IMR-90 (cell line): ENCODE results near the gene WNT7A. TPM values are rescaled to one million over a fixed set of nuclear protein-coding genes. Genes with fewer than 3 reads are reported as not detected.

Experiments
- ATAC-seq: fragments of 200-7000 bp; cut with Tn5 transposase; 2 replicates; pipeline ENCODE4 v1.9.1; 2020; ENCODE audit warnings: low read depth, mild to moderate bottlenecking, moderate library complexity
- BruUV-seq: library from RNA; stranded (reverse); fragments of 400-500 nt; replicated peaks from 2 replicates; lab custom pipeline; 2021; lab: Mats Ljungman, UMichigan
- CTCF ChIA-PET: fragments of 300-600 bp; formaldehyde crosslinking; extraction: SDS; loops from one replicate; lab custom pipeline; 2021; ENCODE audit warnings: antibody characterized with exemption; lab: Yijun Ruan, JAX
- POLR2A ChIA-PET: fragments of 300-600 bp; sonication (Branson Sonifier 250); formaldehyde crosslinking; loops from one replicate; lab custom pipeline; 2022; ENCODE audit warnings: antibody characterized with exemption; ENCODE audit not compliant: unreplicated experiment; lab: Charles Lee
- DNase-seq: peaks from one replicate; pipeline ENCODE4 v3.0.0; 2013
- H2AFZ ChIP-seq: replicated peaks from 2 replicates; pipeline ENCODE3; 2013; ENCODE audit warnings: low read length, mild to moderate bottlenecking; ENCODE audit not compliant: poor library complexity
- H2AK5ac ChIP-seq: 2 replicates; pipeline ENCODE4 v1.6.1; 2013; ENCODE audit warnings: low read depth, low read length, inconsistent platforms
- H2AK9ac ChIP-seq: replicated peaks from 2 replicates; pipeline ENCODE3; 2013; ENCODE audit warnings: mild to moderate bottlenecking, low read depth, low read length, moderate library complexity; ENCODE audit not compliant: poor library complexity
- H2BK120ac ChIP-seq: 2 replicates; pipeline ENCODE4 v1.6.1; 2013; ENCODE audit warnings: low read depth, low read length, inconsistent platforms
- H2BK15ac ChIP-seq: 3 replicates; pipeline ENCODE4 v1.6.1; 2013; ENCODE audit warnings: low read depth, low read length, inconsistent platforms
- H2BK20ac ChIP-seq: 2 replicates; pipeline ENCODE4 v1.6.1; 2013; ENCODE audit warnings: low read depth, mild to moderate bottlenecking, inconsistent platforms, low read length, moderate library complexity
- H2BK5ac ChIP-seq: 2 replicates; pipeline ENCODE4 v1.6.1; 2013; ENCODE audit warnings: mild to moderate bottlenecking, low read depth, low read length, inconsistent platforms; ENCODE audit not compliant: poor library complexity, severe bottlenecking
- H3K14ac ChIP-seq: replicated peaks from 2 replicates; pipeline ENCODE4 v1.6.1; 2013; ENCODE audit warnings: low read depth, low read length, inconsistent platforms
- H3K18ac ChIP-seq: 2 replicates; pipeline ENCODE4 v1.6.1; 2013; ENCODE audit warnings: low read depth, low read length, control low read depth
- H3K23ac ChIP-seq: 2 replicates; pipeline ENCODE4 v1.6.1; 2013; ENCODE audit warnings: low read depth, low read length, inconsistent platforms
- H3K27ac ChIP-seq: 2 replicates; pipeline ENCODE4 v1.5.1; 2013; ENCODE audit warnings: mild to moderate bottlenecking, control low read depth, low read length; ENCODE audit not compliant: insufficient read depth
- H3K27me3 ChIP-seq: 2 replicates; pipeline ENCODE4 v1.6.1; 2013; ENCODE audit warnings: low read length; ENCODE audit not compliant: control insufficient read depth, insufficient read depth
- H3K36me3 ChIP-seq: 2 replicates; pipeline ENCODE4 v1.6.1; 2013; ENCODE audit warnings: low read length, mixed read lengths; ENCODE audit not compliant: control insufficient read depth, insufficient read depth
- H3K4ac ChIP-seq: 2 replicates; pipeline ENCODE4 v1.6.1; 2013; ENCODE audit warnings: low read depth, low read length, inconsistent platforms
- H3K4me1 ChIP-seq: 2 replicates; pipeline ENCODE4 v1.6.1; 2013; ENCODE audit warnings: low read length, mixed read lengths; ENCODE audit not compliant: control insufficient read depth, insufficient read depth
- H3K4me2 ChIP-seq: 2 replicates; pipeline ENCODE4 v1.6.1; 2013; ENCODE audit warnings: low read depth, mild to moderate bottlenecking, control low read depth, low read length, moderate library complexity
- H3K4me3 ChIP-seq: 2 replicates; pipeline ENCODE4 v1.5.1; 2013; ENCODE audit warnings: low read depth, mild to moderate bottlenecking, control low read depth, low read length, moderate library complexity; ENCODE audit not compliant: insufficient read depth
- H3K56ac ChIP-seq: 2 replicates; pipeline ENCODE4 v1.6.1; 2013; ENCODE audit warnings: low read length, inconsistent platforms; ENCODE audit not compliant: insufficient read depth; ENCODE audit errors: extremely low read depth
- H3K79me1 ChIP-seq, 2 experiments: 2 replicates each; pipeline ENCODE4 v1.6.1; 2013; ENCODE audit warnings: low read length in 2 of 2, inconsistent platforms in 1 of 2, low read depth in 1 of 2
- H3K9ac ChIP-seq: 2 replicates; pipeline ENCODE4 v1.6.1; 2013; ENCODE audit warnings: low read depth, low read length, control low read depth
- H3K9me1 ChIP-seq: 2 replicates; pipeline ENCODE4 v1.6.1; 2013; ENCODE audit warnings: low read length, inconsistent platforms; ENCODE audit not compliant: insufficient read depth
- H3K9me3 ChIP-seq: 2 replicates; pipeline ENCODE4 v1.6.1; 2013; ENCODE audit warnings: low read length; ENCODE audit not compliant: control insufficient read depth, insufficient read depth
- H4K20me1 ChIP-seq: 2 replicates; pipeline ENCODE4 v1.6.1; 2013; ENCODE audit warnings: low read length, inconsistent platforms; ENCODE audit not compliant: insufficient read depth
- H4K5ac ChIP-seq: 2 replicates; pipeline ENCODE4 v1.6.1; 2013; ENCODE audit warnings: mild to moderate bottlenecking, low read depth, low read length, control low read depth
- H4K8ac ChIP-seq, 2 experiments: 2 replicates each; pipeline ENCODE4 v1.6.1; 2013; ENCODE audit warnings: low read depth in 2 of 2, low read length in 2 of 2, control low read depth in 1 of 2, inconsistent platforms in 1 of 2
- H4K91ac ChIP-seq: 2 replicates; pipeline ENCODE4 v1.6.1; 2013; ENCODE audit warnings: low read depth, low read length, inconsistent platforms; ENCODE audit not compliant: insufficient read depth
- CEBPB ChIP-seq: IDR thresholded peaks from 2 replicates; pipeline ENCODE4 v1.6.1; 2012; ENCODE audit warnings: low read depth, low read length, improper control_type of control experiment
- CHD1 ChIP-seq: IDR thresholded peaks from 2 replicates; pipeline ENCODE4 v1.6.1; 2012; ENCODE audit warnings: low read depth, low read length, improper control_type of control experiment
- CTCF ChIP-seq: conservative IDR thresholded peaks from 2 replicates; pipeline ENCODE4 v1.5.1; 2012; ENCODE audit warnings: mild to moderate bottlenecking, low read depth, low read length, improper control_type of control experiment
- ELK1 ChIP-seq: fragments of 150-350 bp; IDR thresholded peaks from 2 replicates; pipeline ENCODE4 v1.6.1; 2016; ENCODE audit warnings: low read depth, mild to moderate bottlenecking, low read length, moderate library complexity, borderline replicate concordance
- FOS ChIP-seq: fragments of 150-350 bp; IDR thresholded peaks from 2 replicates; pipeline ENCODE4 v1.6.1; 2016; ENCODE audit warnings: low read depth, low read length
- MAFK ChIP-seq: IDR thresholded peaks from 2 replicates; pipeline ENCODE4 v1.6.1; 2012; ENCODE audit warnings: low read depth, low read length, improper control_type of control experiment
- MAZ ChIP-seq: IDR thresholded peaks from 2 replicates; pipeline ENCODE4 v1.6.1; 2012; ENCODE audit warnings: low read depth, mild to moderate bottlenecking, low read length, improper control_type of control experiment, moderate library complexity, borderline replicate concordance
- MXI1 ChIP-seq: IDR thresholded peaks from 2 replicates; pipeline ENCODE4 v1.6.1; 2012; ENCODE audit warnings: low read depth, mild to moderate bottlenecking, low read length, moderate library complexity, borderline replicate concordance
- NFE2L2 ChIP-seq: fragments of 150-350 bp; IDR thresholded peaks from 2 replicates; pipeline ENCODE4 v1.6.1; 2016; ENCODE audit warnings: low read depth, mild to moderate bottlenecking, low read length
- POLR2A ChIP-seq: IDR thresholded peaks from 2 replicates; pipeline ENCODE4 v1.6.1; 2012; ENCODE audit warnings: mild to moderate bottlenecking, low read depth, low read length
- RAD21 ChIP-seq: IDR thresholded peaks from 2 replicates; pipeline ENCODE4 v1.6.1; 2012; ENCODE audit warnings: low read length, improper control_type of control experiment
- RCOR1 ChIP-seq: IDR thresholded peaks from 2 replicates; pipeline ENCODE4 v1.6.1; 2012; ENCODE audit warnings: mild to moderate bottlenecking, low read length, improper control_type of control experiment; ENCODE audit not compliant: insufficient replicate concordance
- RFX5 ChIP-seq: IDR thresholded peaks from 2 replicates; pipeline ENCODE4 v1.8.0; 2012; ENCODE audit warnings: low read depth, mild to moderate bottlenecking, low read length, moderate library complexity
- SMC3 ChIP-seq: fragments of 150-350 bp; IDR thresholded peaks from 2 replicates; pipeline ENCODE4 v1.6.1; 2016; ENCODE audit warnings: low read depth, mild to moderate bottlenecking, antibody characterized with exemption, low read length, moderate library complexity
- USF2 ChIP-seq: fragments of 150-350 bp; IDR thresholded peaks from 2 replicates; pipeline ENCODE4 v1.6.1; 2017; ENCODE audit warnings: mild to moderate bottlenecking, antibody characterized with exemption, low read length, low read depth
- WGBS, 2 experiments: methylation state at CpG; one replicate each; pipeline versions ENCODE4 v1.1.5 to v1.1.7; 2013; ENCODE audit warnings: missing lambda C conversion rate in 2 of 2; ENCODE audit not compliant: insufficient read length in 1 of 2; ENCODE audit errors: extremely low coverage in 2 of 2; 5-methylcytosine and 5-hydroxymethylcytosine counted together
- dilution Hi-C: fragments of 300-500 bp; cut with HindIII; formaldehyde crosslinking; loops from one replicate; pipeline ENCODE4 v1.14.3; 2018; ENCODE audit warnings: low sequenced_read_pairs; ENCODE audit not compliant: unreplicated experiment
- in situ Hi-C: fragments of 300-500 bp; cut with MboI; formaldehyde crosslinking; loops from 3 replicates; pipeline ENCODE4 v1.14.3; 2019; ENCODE audit warnings: low sequenced_read_pairs, inconsistent platforms, mixed read lengths
- intact Hi-C: fragments of 100-400 bp; cut with micrococcal nuclease; formaldehyde crosslinking; loops from 2 replicates; pipeline ENCODE4 v1.10.0; 2022
- polyA plus RNA-seq, 3 experiments: library from polyadenylated mRNA; depleted of rRNA; stranded (reverse); fragments of >200 nt; gene quantifications; 2 replicates each; pipeline ENCODE4 v1.2.3, GENCODE V29; 2012; ENCODE audit warnings: low replicate concordance in 1 of 3
- total RNA-seq: library from RNA; depleted of rRNA; stranded (reverse); fragments of >200 nt; gene quantifications from 2 replicates; pipeline ENCODE4 v1.2.3, GENCODE V29; 2012

Gene WNT7A
- total and polyA plus RNA-seq, 2 of the 4 experiments (the other 2 are of a cell fraction), result not detected

GRCh38 chr3:13772885-13773745 is 106.8 kb downstream of the WNT7A start:
- Histone ChIP-seq H3K18ac (no peak overlapping the region), H3K4me1 (no peaks in the 10 kb centered on the region), H3K4me3 (no peak overlapping the region), H3K23ac (no peak overlapping the region), H3K4me2 (no peak overlapping the region), H3K9ac (no peak overlapping the region), H4K91ac (no peak overlapping the region), H3K9me3 (peaks cover 10% of the 10 kb centered on the region), H2BK20ac (no peak overlapping the region), H3K79me1 (no peaks in the 10 kb centered on the region), H2AFZ (no peak overlapping the region), H3K4ac (no peak overlapping the region), H3K27me3 (no peaks in the 10 kb centered on the region), H3K27ac (no peak overlapping the region), H3K56ac (no peak overlapping the region), H4K20me1 (no peaks in the 10 kb centered on the region), H3K36me3 (no peaks in the 10 kb centered on the region), H4K8ac (no peak overlapping the region), H3K14ac (no peak overlapping the region), H2BK15ac (no peak overlapping the region), H2AK9ac (no peak overlapping the region), H2BK120ac (no peak overlapping the region), H4K5ac (no peak overlapping the region), H2AK5ac (no peak overlapping the region), H2BK5ac (no peak overlapping the region), H3K9me1 (no peaks in the 10 kb centered on the region)
- ATAC-seq, result no peak
- in situ Hi-C loops (no loop called here), dilution Hi-C loops (no loop called here), intact Hi-C loops (no loop called here)
- ChIA-PET POLR2A (no interaction called here), CTCF (no interaction called here)
- BruUV-seq, result no TSS peak
- 67% methylated on average over 4 of the region's 18 CpGs; no CpG with 5 or more reads in 1 of the 2 experiments for WGBS, 2 experiments
- no peak for DNase-seq
- TF ChIP-seq MXI1 (no peak), RCOR1 (no peak), CTCF (no peak), NFE2L2 (no peak), POLR2A (no peak), SMC3 (no peak), CHD1 (no peak), FOS (no peak), RAD21 (no peak), USF2 (no peak), CEBPB (no peak), MAZ (no peak), MAFK (no peak), ELK1 (no peak), RFX5 (no peak)
